HepG2 (cell line): ENCODE data around the gene USH2A. TPM values are rescaled to one million over a fixed set of nuclear protein-coding genes. Genes with fewer than 3 reads are reported as not detected.

ENCODE experiments used
- ATAC-seq: fragments of 200-7000 bp; cut with Tn5 transposase; 3 replicates; pipeline ENCODE4 v1.9.1; 2020; ENCODE audit warnings: mild to moderate bottlenecking, moderate library complexity
- BruUV-seq: library from RNA; stranded (reverse); fragments of 400-500 nt; replicated peaks from 2 replicates; lab custom pipeline; 2021; lab: Mats Ljungman, UMichigan
- CTCF ChIA-PET: fragments of 300-600 bp; formaldehyde crosslinking; extraction: SDS; loops from one replicate; lab custom pipeline; 2021; ENCODE audit warnings: low total read pairs, inconsistent platforms, low intra/inter-chr PET ratio; lab: Yijun Ruan, JAX
- POLR2A ChIA-PET: fragments of 350-600 bp; sonication (Branson Sonifier 250); formaldehyde crosslinking; loops from one replicate; lab custom pipeline; 2020; ENCODE audit warnings: antibody characterized with exemption, inconsistent platforms; lab: Yijun Ruan, JAX
- DNase-seq: peaks from one replicate; pipeline ENCODE4 v3.0.0-alpha.2; 2015; ENCODE audit warnings: low spot score
- FAIRE-seq: peaks from 3 replicates; lab custom pipeline; 2011; peaks lifted over from hg19 to GRCh38; lab: Jason Lieb, UNC
- H2AFZ ChIP-seq: one replicate; pipeline ENCODE4 v1.6.1; 2011; ENCODE audit warnings: low read length, inconsistent platforms
- H3K27ac ChIP-seq: fragments of 300-600 bp; 3 replicates; pipeline ENCODE4 v1.8.0; 2011; ENCODE audit warnings: mixed run types, mild to moderate bottlenecking, mixed read lengths, low read length, inconsistent platforms; ENCODE audit not compliant: insufficient read depth; ENCODE audit errors: extremely low read length
- H3K27me3 ChIP-seq, 2 experiments: fragments of 200-600 bp in 1 of 2; 2 replicates in 1 of 2; 3 replicates in 1 of 2; pipeline versions ENCODE4 v1.6.0 to v1.8.0; 2011; ENCODE audit warnings: low read length in 2 of 2, mild to moderate bottlenecking in 2 of 2, moderate library complexity in 2 of 2, inconsistent platforms in 1 of 2; ENCODE audit not compliant: insufficient read depth in 2 of 2, control insufficient read depth in 1 of 2
- H3K36me3 ChIP-seq, 2 experiments: fragments of 200-600 bp in 1 of 2; replicated peaks in 1 of 2; 2 replicates in 1 of 2; 3 replicates in 1 of 2; pipeline versions ENCODE4 v1.5.1 to v1.8.0; 2011; ENCODE audit warnings: low read length in 2 of 2, inconsistent platforms in 1 of 2; ENCODE audit not compliant: insufficient read depth in 2 of 2, control insufficient read depth in 1 of 2
- H3K4me1 ChIP-seq: 2 replicates; pipeline ENCODE4 v1.5.1; 2012; ENCODE audit warnings: low read length, inconsistent platforms; ENCODE audit not compliant: insufficient read depth
- H3K4me2 ChIP-seq: 2 replicates; pipeline ENCODE4 v1.6.0; 2011; ENCODE audit warnings: low read depth, low read length, inconsistent platforms
- H3K4me3 ChIP-seq, 3 experiments: fragments of 200-600 bp in 1 of 3; sonication (generic), shearing (Covaris generic) in 1 of 3; replicated peaks in 1 of 3; 2 replicates each; pipeline ENCODE4 v1.5.1; 2011 to 2016; ENCODE audit warnings: low read length in 3 of 3, inconsistent platforms in 2 of 3, low read depth in 2 of 3, mild to moderate bottlenecking in 2 of 3, control low read depth in 1 of 3, mixed read lengths in 1 of 3; ENCODE audit not compliant: insufficient read depth in 1 of 3
- H3K79me2 ChIP-seq: one replicate; pipeline ENCODE4 v1.6.1; 2011; ENCODE audit warnings: low read length, inconsistent platforms; ENCODE audit not compliant: insufficient read depth
- H3K9ac ChIP-seq: 2 replicates; pipeline ENCODE4 v1.6.0; 2011; ENCODE audit warnings: mild to moderate bottlenecking, low read depth, low read length, inconsistent platforms; ENCODE audit not compliant: insufficient read depth
- H3K9me3 ChIP-seq: 2 replicates; pipeline ENCODE4 v1.5.1; 2012; ENCODE audit warnings: mild to moderate bottlenecking, low read length
- H4K20me1 ChIP-seq: 2 replicates; pipeline ENCODE4 v1.6.0; 2011; ENCODE audit warnings: inconsistent platforms, mild to moderate bottlenecking, low read length, moderate library complexity; ENCODE audit not compliant: insufficient read depth
- BHLHE40 ChIP-seq: IDR thresholded peaks from 2 replicates; pipeline ENCODE4 v1.6.1; 2011; ENCODE audit warnings: low read length, improper control_type of control experiment
- CC2D1A ChIP-seq: sonication (generic); formaldehyde crosslinking; IDR thresholded peaks from 2 replicates; pipeline ENCODE4 v1.8.1; 2023; ENCODE audit warnings: mild to moderate bottlenecking, missing genetic modification reagents
- FOXJ3 ChIP-seq: sonication (generic); formaldehyde crosslinking; IDR thresholded peaks from 2 replicates; pipeline ENCODE4 v1.4.0; 2020; ENCODE audit warnings: missing genetic modification reagents, mild to moderate bottlenecking, borderline replicate concordance
- MTERF4 ChIP-seq: sonication (generic); formaldehyde crosslinking; IDR thresholded peaks from 2 replicates; pipeline ENCODE4 v1.8.0; 2023; ENCODE audit warnings: mild to moderate bottlenecking, missing genetic modification reagents
- PCBP1 ChIP-seq: fragments of 200-400 bp; formaldehyde crosslinking; IDR thresholded peaks from 2 replicates; pipeline ENCODE4 v1.6.1; 2017; ENCODE audit warnings: mild to moderate bottlenecking, low read depth, low read length, borderline replicate concordance
- RBFOX2 ChIP-seq: fragments of 200-400 bp; formaldehyde crosslinking; IDR thresholded peaks from 2 replicates; pipeline ENCODE4 v1.6.1; 2017; ENCODE audit warnings: low read depth, mild to moderate bottlenecking, low read length
- ZBTB33 ChIP-seq: sonication (generic); formaldehyde crosslinking; IDR thresholded peaks from 2 replicates; pipeline ENCODE4 v1.4.0; 2020; ENCODE audit warnings: missing genetic modification reagents
- ZNF318 ChIP-seq: sonication (generic); formaldehyde crosslinking; IDR thresholded peaks from 2 replicates; pipeline ENCODE4 v1.4.0; 2020; ENCODE audit warnings: mild to moderate bottlenecking, missing genetic modification reagents
- ZNF713 ChIP-seq: sonication (generic); formaldehyde crosslinking; IDR thresholded peaks from 2 replicates; pipeline ENCODE4 v1.4.0; 2020; ENCODE audit warnings: mild to moderate bottlenecking, missing genetic modification reagents
- ZNF792 ChIP-seq: IDR thresholded peaks from 2 replicates; pipeline ENCODE4 v1.6.1; 2016
- WGBS: methylation state at CpG from one replicate; pipeline ENCODE4 v1.1.6; 2017; ENCODE audit warnings: low lambda C conversion rate; 5-methylcytosine and 5-hydroxymethylcytosine counted together
- in situ Hi-C: cut with HindIII; loops from 2 replicates; pipeline ENCODE4 v1.10.0; 2017; ENCODE audit warnings: low pct_unique_long_range_greater_than_20kb; ENCODE audit not compliant: extremely low pct_ligation_motif_present
- intact Hi-C: fragments of 100-400 bp; cut with micrococcal nuclease; formaldehyde crosslinking; loops from one replicate; pipeline ENCODE4 v1.10.0; 2022; ENCODE audit not compliant: unreplicated experiment
- polyA plus RNA-seq, 8 experiments: library from polyadenylated mRNA; depleted of rRNA in 3 of 8; stranded (reverse) in 7 of 8; unstranded in 1 of 8; fragments of >200 nt; fragmentation: Illumina TruSeq in 4 of 8; extraction: Trizol in 4 of 8; gene quantifications; 2 replicates each; pipeline versions ENCODE4 v1.2.1 to v1.2.3, GENCODE V29; 2011 to 2016; ENCODE audit warnings: low read depth in 4 of 8, missing spikeins in 1 of 8, mixed read lengths in 1 of 8; ENCODE audit not compliant: insufficient read depth in 1 of 8
- total RNA-seq, 5 experiments: library from RNA; depleted of rRNA; stranded (reverse); fragments of >200 nt; fragmentation: Illumina TruSeq; extraction: Trizol; gene quantifications; 2 replicates each; pipeline ENCODE4 v1.2.3, GENCODE V29; 2016; ENCODE audit warnings: low read depth in 1 of 5

USH2A gene
- total and polyA plus RNA-seq, 2 of the 13 experiments (the other 11 are each of a cell fraction or from before 2014, with no cell fraction given): 0.02 TPM; not detected in 1

- no peak for TF ChIP-seq ZNF318
These were observed 770.9 kb downstream of the USH2A start (continued) for GRCh38 chr1:215652371-215652770.

GRCh38 chr1:215651867-215652266 is 771.4 kb downstream of the USH2A start:
- in situ Hi-C loops: no loop called here
- no peak for TF ChIP-seq ZNF792 (CRISPR knock-in tag)
- no peak for TF ChIP-seq ZBTB33 (CRISPR knock-in tag)
- no peak for TF ChIP-seq CC2D1A (CRISPR knock-in tag)
- no peak for TF ChIP-seq RBFOX2
- no peak for TF ChIP-seq PCBP1
- no peak for TF ChIP-seq MTERF4
- TF ChIP-seq FOXJ3 (CRISPR knock-in tag): no peak
- no peak for TF ChIP-seq BHLHE40
- no peak for TF ChIP-seq ZNF713 (CRISPR knock-in tag)
- TF ChIP-seq, all 625 proteins: peak for 0
- peaks cover 14% of the 10 kb centered on the region for H3K4me1 ChIP-seq

More at GRCh38 chr1:215651867-215652266, 771.4 kb downstream of the USH2A start:
- intact Hi-C loops: no loop called here
- Histone ChIP-seq H3K36me3 (no peaks in the 10 kb centered on the region), H4K20me1 (no peaks in the 10 kb centered on the region), H3K27ac (no peak overlapping the region), H3K4me2 (no peak overlapping the region), H2AFZ (no peak overlapping the region), H3K79me2 (no peaks in the 10 kb centered on the region), H3K27me3 (no peaks in the 10 kb centered on the region), H3K9ac (no peak overlapping the region), H3K4me3 (no peak overlapping the region), H3K9me3 (no peaks in the 10 kb centered on the region)
- ATAC-seq: no peak
- DNase-seq: no peak
- no peak for FAIRE-seq
- ChIA-PET CTCF (no interaction called here), POLR2A (no interaction called here)
- WGBS: 58% methylated on average over 3 of the region's 3 CpGs
- no TSS peak for BruUV-seq
